Neural progenitor cell (in vitro differentiated cells): ENCODE measurements around the gene SIGLEC5. TPM values are rescaled to one million over a fixed set of nuclear protein-coding genes. Genes with fewer than 3 reads are reported as not detected.
"Not testable (repeated sequence)": the region's sequence is repeated elsewhere in the genome, so short reads cannot be mapped to it uniquely, and the experiment has no call there.

ENCODE experiments used
- DNase-seq: peaks from one replicate; pipeline ENCODE4 v3.0.0-alpha.2; 2016; ENCODE audit warnings: low spot score
- H2AFZ ChIP-seq: fragments of 200-600 bp; sonication (generic); replicated peaks from 2 replicates; pipeline ENCODE4 v1.6.1; 2016; ENCODE audit warnings: antibody characterized with exemption
- H3F3A ChIP-seq: fragments of 200-600 bp; sonication (generic); 2 replicates; pipeline ENCODE4 v1.6.1; 2016; ENCODE audit warnings: antibody characterized with exemption, low read depth
- H3K27ac ChIP-seq: fragments of 200-600 bp; sonication (generic); 2 replicates; pipeline ENCODE4 v1.5.1; 2016; ENCODE audit warnings: mild to moderate bottlenecking
- H3K27me3 ChIP-seq: fragments of 200-600 bp; sonication (generic); 2 replicates; pipeline ENCODE4 v1.6.1; 2016; ENCODE audit warnings: mild to moderate bottlenecking, moderate library complexity
- H3K36me3 ChIP-seq: fragments of 200-600 bp; sonication (generic); 2 replicates; pipeline ENCODE4 v1.5.1; 2016
- H3K4me1 ChIP-seq: fragments of 200-600 bp; sonication (generic); 2 replicates; pipeline ENCODE4 v1.6.1; 2016; ENCODE audit warnings: mixed run types
- H3K4me2 ChIP-seq: fragments of 200-600 bp; sonication (generic); 2 replicates; pipeline ENCODE4 v1.6.1; 2016
- H3K4me3 ChIP-seq: fragments of 200-600 bp; sonication (generic); 2 replicates; pipeline ENCODE4 v1.5.1; 2016
- H3K79me2 ChIP-seq: fragments of 200-600 bp; sonication (generic); 2 replicates; pipeline ENCODE4 v1.6.1; 2016; ENCODE audit warnings: low read depth
- H3K9ac ChIP-seq: fragments of 200-600 bp; sonication (generic); 2 replicates; pipeline ENCODE4 v1.6.1; 2016
- H3K9me3 ChIP-seq: fragments of 200-600 bp; sonication (generic); 2 replicates; pipeline ENCODE4 v1.5.1; 2016; ENCODE audit warnings: low read depth
- H4K20me1 ChIP-seq: fragments of 200-600 bp; sonication (generic); 2 replicates; pipeline ENCODE4 v1.6.1; 2016; ENCODE audit warnings: low read depth
- H3K27ac Mint-ChIP-seq: 3 replicates; pipeline ENCODE4 v1.8.0; 2021; ENCODE audit warnings: mixed read lengths
- H3K27me3 Mint-ChIP-seq: 2 replicates; pipeline ENCODE4 v1.8.0; 2022; ENCODE audit warnings: low read depth, mild to moderate bottlenecking, inconsistent platforms, moderate library complexity, mixed read lengths; ENCODE audit not compliant: insufficient read depth
- H3K36me3 Mint-ChIP-seq: 3 replicates; pipeline ENCODE4 v1.8.0; 2021; ENCODE audit warnings: mixed read lengths
- H3K4me1 Mint-ChIP-seq: 3 replicates; pipeline ENCODE4 v1.8.0; 2021; ENCODE audit warnings: mixed read lengths
- H3K4me3 Mint-ChIP-seq: 3 replicates; pipeline ENCODE4 v1.8.0; 2021; ENCODE audit warnings: mild to moderate bottlenecking, moderate library complexity, mixed read lengths
- H3K9me3 Mint-ChIP-seq: 3 replicates; pipeline ENCODE4 v1.8.0; 2020; ENCODE audit warnings: mixed read lengths
- CTCF ChIP-seq: fragments of 200-600 bp; sonication (generic); IDR thresholded peaks from 2 replicates; pipeline ENCODE4 v1.5.1; 2017; ENCODE audit warnings: antibody characterized with exemption, mild to moderate bottlenecking
- EZH2 ChIP-seq: fragments of 200-600 bp; sonication (generic); IDR thresholded peaks from 2 replicates; pipeline ENCODE4 v1.6.1; 2017; ENCODE audit warnings: antibody characterized with exemption, mild to moderate bottlenecking, moderate library complexity
- EZH2phosphoT487 ChIP-seq: fragments of 200-600 bp; sonication (generic); IDR thresholded peaks from 2 replicates; pipeline ENCODE4 v1.6.1; 2017; ENCODE audit warnings: antibody characterized with exemption
- total RNA-seq: library from RNA; depleted of rRNA; stranded (reverse); fragments of >200 nt; gene quantifications from 2 replicates; pipeline ENCODE4 v1.2.3, GENCODE V29; 2015; ENCODE audit warnings: low replicate concordance

Gene SIGLEC5
- total RNA-seq, result not detected in 2 replicates

DNA sequence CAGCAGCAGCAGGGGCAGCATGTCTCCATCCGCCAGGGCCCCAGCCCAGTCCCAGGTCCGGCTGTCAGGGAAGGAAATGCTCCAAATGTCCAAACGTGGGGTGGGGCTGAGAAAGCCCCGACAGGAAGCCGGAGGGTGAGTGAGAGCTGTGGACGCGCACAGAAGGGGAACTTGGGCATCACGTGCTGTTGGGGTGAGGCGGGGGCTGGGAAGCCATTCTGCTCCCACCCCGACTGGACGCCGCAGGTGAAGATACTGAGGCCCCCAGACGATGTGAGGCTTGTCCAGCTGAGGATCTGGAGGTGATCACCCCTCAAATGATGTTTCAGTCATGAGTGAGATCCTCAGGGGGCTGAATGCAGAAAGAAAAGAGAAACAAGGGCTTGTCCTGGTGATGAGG is at the start of gene SIGLEC5:
Gene SIGLEC5, minus strand, starts transcription at position 87 of the 400 bp plus-strand sequence. Its CDS starts 66 bp downstream, at position 21.
- not testable (repeated sequence) for H4K20me1 ChIP-seq, H3K9ac ChIP-seq, H3K79me2 ChIP-seq, H3K4me3 Mint-ChIP-seq, H3K4me2 ChIP-seq, H2AFZ ChIP-seq, H3K27ac ChIP-seq, H3K27ac Mint-ChIP-seq, H3K9me3 ChIP-seq, H3F3A ChIP-seq, H3K4me1 ChIP-seq, H3K36me3 ChIP-seq, H3K27me3 ChIP-seq, DNase-seq, H3K4me1 Mint-ChIP-seq, H3K36me3 Mint-ChIP-seq, H3K27me3 Mint-ChIP-seq, H3K4me3 ChIP-seq
- H3K9me3 Mint-ChIP-seq, result peaks cover 14% of the 10 kb centered on the region

- Histone ChIP-seq H3K27ac (no peak overlapping the region), H3K4me1 (no peaks in the 10 kb centered on the region), H3K4me2 (no peak overlapping the region), H4K20me1 (no peaks in the 10 kb centered on the region), H3K4me3 (no peak overlapping the region), H3F3A (no peaks in the 10 kb centered on the region), H2AFZ (no peak overlapping the region), H3K36me3 (no peaks in the 10 kb centered on the region), H3K79me2 (no peaks in the 10 kb centered on the region), H3K27me3 (no peaks in the 10 kb centered on the region), H3K9ac (no peak overlapping the region), H3K9me3 (no peaks in the 10 kb centered on the region)
- no peak for DNase-seq
- Mint-ChIP-seq H3K9me3 (peaks cover 2% of the 10 kb centered on the region), H3K4me3 (no peak overlapping the region), H3K4me1 (peaks cover 3% of the 10 kb centered on the region), H3K36me3 (no peaks in the 10 kb centered on the region), H3K27me3 (peaks cover 7% of the 10 kb centered on the region), H3K27ac (no peak overlapping the region)
- TF ChIP-seq CTCF (no peak), EZH2phosphoT487 (no peak), EZH2 (no peak)
Observed at GRCh38 chr19:51676566-51677083, 46.4 kb upstream of the SIGLEC5 start.

GRCh38 chr19:51675911-51676565 is 45.8 kb upstream of the SIGLEC5 start:
- peak; percentile 54 for TF ChIP-seq CTCF
- not testable (repeated sequence) for H3K36me3 Mint-ChIP-seq, H3K9ac ChIP-seq, H3K27me3 Mint-ChIP-seq, H3K79me2 ChIP-seq, H3K27ac Mint-ChIP-seq, H3K27ac ChIP-seq, H3K9me3 Mint-ChIP-seq, H3K4me2 ChIP-seq, H4K20me1 ChIP-seq, H3K4me3 ChIP-seq, H3K4me1 ChIP-seq, H3K9me3 ChIP-seq, H3K27me3 ChIP-seq, H2AFZ ChIP-seq, H3K4me3 Mint-ChIP-seq, H3K36me3 ChIP-seq, H3K4me1 Mint-ChIP-seq, H3F3A ChIP-seq
- peak; percentile 18 for DNase-seq

DNA sequence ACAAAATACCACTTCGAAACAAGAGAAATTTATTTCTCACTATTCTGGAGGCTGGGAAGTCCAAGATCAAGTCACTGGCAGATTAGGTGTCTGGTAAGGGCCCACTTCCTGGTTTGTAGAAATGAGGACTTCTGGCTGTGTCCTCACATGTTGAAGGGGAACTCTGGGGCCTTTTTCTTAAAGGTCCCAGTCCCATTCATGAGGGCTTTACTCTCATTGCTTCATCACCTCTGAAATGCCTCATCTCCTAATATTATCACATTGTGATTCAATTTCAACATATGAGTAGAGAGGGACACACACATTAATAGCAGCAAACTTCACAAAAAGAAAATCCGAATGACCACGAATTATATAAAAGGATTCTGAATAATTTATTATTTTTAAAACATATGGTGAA is 38.0 kb upstream of the SIGLEC5 start:
- H3K27me3 ChIP-seq, result no peaks in the 10 kb centered on the region
- Mint-ChIP-seq H3K4me1 (no peaks in the 10 kb centered on the region), H3K27me3 (peaks cover 4% of the 10 kb centered on the region), H3K27ac (no peak overlapping the region), H3K9me3 (peaks cover 2% of the 10 kb centered on the region), H3K36me3 (no peaks in the 10 kb centered on the region), H3K4me3 (no peak overlapping the region)
- TF ChIP-seq EZH2, result no peak
- no peak for TF ChIP-seq EZH2phosphoT487
- no peak for TF ChIP-seq CTCF
- no peaks in the 10 kb centered on the region for H3K79me2 ChIP-seq
- H3F3A ChIP-seq, result no peaks in the 10 kb centered on the region
- H3K36me3 ChIP-seq, result no peaks in the 10 kb centered on the region
- H3K27ac ChIP-seq, result no peak overlapping the region
- H3K4me1 ChIP-seq, result no peaks in the 10 kb centered on the region
- no peak overlapping the region for H2AFZ ChIP-seq
- no peak for DNase-seq
- H3K4me3 ChIP-seq, result no peak overlapping the region
- no peaks in the 10 kb centered on the region for H3K9me3 ChIP-seq
- H3K4me2 ChIP-seq, result no peak overlapping the region
- no peaks in the 10 kb centered on the region for H4K20me1 ChIP-seq
- no peak overlapping the region for H3K9ac ChIP-seq
